Measurements from ENCODE around the gene NLGN4Y.

Gene NLGN4Y

GRCh38 chrY:14829366-14829885 is 305.1 kb downstream of the NLGN4Y start:
- no peaks in the 10 kb centered on the region for H3K79me2 ChIP-seq (ENCODE audit: control insufficient read depth, low read length)
- H3K27me3 ChIP-seq (ENCODE audit: control insufficient read depth, low read length) = no peaks in the 10 kb centered on the region
- TF ChIP-seq EZH2phosphoT487 (IDR thresholded peaks at IDR 0.05; ENCODE audit: borderline replicate concordance, low read length) = no peak
- TF ChIP-seq CTCF (IDR thresholded peaks at IDR 0.05; ENCODE audit: low read depth, low read length, poor library complexity, severe bottlenecking) = no peak
- H3K36me3 ChIP-seq (ENCODE audit: control insufficient read depth, low read length) = no peaks in the 10 kb centered on the region
- H3K4me1 ChIP-seq (ENCODE audit: control insufficient read depth, low read length) = no peaks in the 10 kb centered on the region
- no peak overlapping the region for H3K4me2 ChIP-seq (ENCODE audit: low read length)
- H3K9me2 ChIP-seq (replicated peaks; ENCODE audit: control insufficient read depth, low read length) = no peaks in the 10 kb centered on the region
- H3K4me3 ChIP-seq (ENCODE audit: low read length) = no peak overlapping the region
- H4K20me1 ChIP-seq (ENCODE audit: control insufficient read depth, insufficient read depth, low read depth, low read length) = no peaks in the 10 kb centered on the region
- no peaks in the 10 kb centered on the region for H3K9me3 ChIP-seq (ENCODE audit: control insufficient read depth, insufficient read depth, low read length)
- no peak overlapping the region for H3K27ac ChIP-seq (ENCODE audit: low read depth, low read length)
- H3F3A ChIP-seq (ENCODE audit: control insufficient read depth, insufficient read depth) = no peaks in the 10 kb centered on the region

GRCh38 chrY:14834103-14835060 is 310.1 kb downstream of the NLGN4Y start:
- TF ChIP-seq CTCF (IDR thresholded peaks at IDR 0.05; ENCODE audit: low read depth, low read length, poor library complexity, severe bottlenecking) (no peak), EZH2phosphoT487 (IDR thresholded peaks at IDR 0.05; ENCODE audit: borderline replicate concordance, low read length) (no peak)
- Histone ChIP-seq H3K27ac (ENCODE audit: low read depth, low read length) (no peak overlapping the region), H3K9me2 (replicated peaks; ENCODE audit: control insufficient read depth, low read length) (no peaks in the 10 kb centered on the region)

GRCh38 chrY:14837466-14837865 is 313.1 kb downstream of the NLGN4Y start:
- Histone ChIP-seq H3K4me2 (ENCODE audit: low read length) (no peak overlapping the region), H3K4me3 (ENCODE audit: low read length) (no peak overlapping the region), H3K27ac (ENCODE audit: low read depth, low read length) (no peak overlapping the region), H3K79me2 (ENCODE audit: control insufficient read depth, low read length) (no peaks in the 10 kb centered on the region), H3K9me3 (ENCODE audit: control insufficient read depth, insufficient read depth, low read length) (no peaks in the 10 kb centered on the region), H3K9me2 (replicated peaks; ENCODE audit: control insufficient read depth, low read length) (no peaks in the 10 kb centered on the region), H3K27me3 (ENCODE audit: control insufficient read depth, low read length) (no peaks in the 10 kb centered on the region), H3K36me3 (ENCODE audit: control insufficient read depth, low read length) (no peaks in the 10 kb centered on the region), H3K4me1 (ENCODE audit: control insufficient read depth, low read length) (no peaks in the 10 kb centered on the region), H4K20me1 (ENCODE audit: control insufficient read depth, insufficient read depth, low read depth, low read length) (no peaks in the 10 kb centered on the region), H3F3A (ENCODE audit: control insufficient read depth, insufficient read depth) (no peaks in the 10 kb centered on the region)
- no peak for TF ChIP-seq EZH2phosphoT487 (IDR thresholded peaks at IDR 0.05; ENCODE audit: borderline replicate concordance, low read length)
- TF ChIP-seq CTCF (IDR thresholded peaks at IDR 0.05; ENCODE audit: low read depth, low read length, poor library complexity, severe bottlenecking) = no peak

More at GRCh38 chrY:14834103-14835060, 310.1 kb downstream of the NLGN4Y start:
- Histone ChIP-seq H4K20me1 (ENCODE audit: control insufficient read depth, insufficient read depth, low read depth, low read length) (no peaks in the 10 kb centered on the region), H3K9me3 (ENCODE audit: control insufficient read depth, insufficient read depth, low read length) (no peaks in the 10 kb centered on the region), H3K4me1 (ENCODE audit: control insufficient read depth, low read length) (no peaks in the 10 kb centered on the region), H3K36me3 (ENCODE audit: control insufficient read depth, low read length) (no peaks in the 10 kb centered on the region), H3F3A (ENCODE audit: control insufficient read depth, insufficient read depth) (no peaks in the 10 kb centered on the region), H3K79me2 (ENCODE audit: control insufficient read depth, low read length) (no peaks in the 10 kb centered on the region), H3K4me2 (ENCODE audit: low read length) (no peak overlapping the region), H3K4me3 (ENCODE audit: low read length) (no peak overlapping the region), H3K27me3 (ENCODE audit: control insufficient read depth, low read length) (no peaks in the 10 kb centered on the region)
